HG02610 (cell line): Measurements from ENCODE around the gene ZDHHC11B.
"Not testable (repeated sequence)": the region's sequence is repeated elsewhere in the genome, so short reads cannot be mapped to it uniquely, and the experiment has no call there.

Experiments used
- ATAC-seq: cut with Tn5 transposase; IDR thresholded peaks from one replicate; pipeline ENCODE4 v1.9.1; 2021; ENCODE audit warnings: mild to moderate bottlenecking, moderate library complexity; ENCODE audit not compliant: unreplicated experiment

Gene ZDHHC11B

GRCh38 chr5:771087-771781 lies 13.3 kb downstream of the ZDHHC11B start:
- ATAC-seq: not testable (repeated sequence)

- ATAC-seq: not testable (repeated sequence)
Observed at GRCh38 chr5:770585-770984, 13.9 kb downstream of the ZDHHC11B start.

- not testable (repeated sequence) for ATAC-seq
Observed at GRCh38 chr5:769485-770145, 14.9 kb downstream of the ZDHHC11B start.

- no peak for ATAC-seq
Observed at GRCh38 chr5:766666-767431, 17.7 kb downstream of the ZDHHC11B start.

GRCh38 chr5:765948-766631 lies 18.4 kb downstream of the ZDHHC11B start:
- ATAC-seq: no peak

GRCh38 chr5:763998-764781 lies 20.3 kb downstream of the ZDHHC11B start:
- ATAC-seq: no peak

GRCh38 chr5:763397-763796 lies 21.1 kb downstream of the ZDHHC11B start:
- ATAC-seq: no peak

- ATAC-seq: not testable (repeated sequence)
Observed at GRCh38 chr5:762996-763395, 21.5 kb downstream of the ZDHHC11B start.

- no peak for ATAC-seq
Observed at GRCh38 chr5:761854-762710, 22.4 kb downstream of the ZDHHC11B start.

- no peak for ATAC-seq
Observed at GRCh38 chr5:761059-761771, 23.3 kb downstream of the ZDHHC11B start.

GRCh38 chr5:760363-761058 lies 24.0 kb downstream of the ZDHHC11B start:
- no peak for ATAC-seq

GRCh38 chr5:759781-760362 lies 24.7 kb downstream of the ZDHHC11B start:
- ATAC-seq: no peak

GRCh38 chr5:759111-759751 lies 25.3 kb downstream of the ZDHHC11B start:
- ATAC-seq: no peak

GRCh38 chr5:758698-759053 lies 25.9 kb downstream of the ZDHHC11B start:
- no peak for ATAC-seq

- ATAC-seq: no peak
Observed at GRCh38 chr5:757931-758697, 26.4 kb downstream of the ZDHHC11B start.

GRCh38 chr5:757346-757930 lies 27.1 kb downstream of the ZDHHC11B start:
- no peak for ATAC-seq
